ENCODE data around the gene PEX5L.

GRCh38 chr3:179788996-179789395 is 247.7 kb downstream of the PEX5L start:
- TF ChIP-seq EGR1 (IDR thresholded peaks at IDR 0.05; ENCODE audit: low read depth), result no peak
- no peak for TF ChIP-seq JUND (IDR thresholded peaks at IDR 0.05)
- TF ChIP-seq EZH2 (IDR thresholded peaks at IDR 0.05), result no peak
- no peak for TF ChIP-seq REST (IDR thresholded peaks at IDR 0.05; ENCODE audit: low read depth)
- TF ChIP-seq POLR2A (IDR thresholded peaks at IDR 0.05; ENCODE audit: borderline replicate concordance, extremely low read depth, insufficient read depth, insufficient read length), result no peak
- TF ChIP-seq CTCF (IDR thresholded peaks at IDR 0.05 in 2 of 3, conservative IDR thresholded peaks at IDR 0.05 in 1 of 3; ENCODE audit: borderline replicate concordance in 1 of 3, insufficient read depth in 1 of 3, low read depth in 2 of 3, low read length in 2 of 3), result no peak
- no peak for TF ChIP-seq POLR2AphosphoS5 (IDR thresholded peaks at IDR 0.05; ENCODE audit: low read depth, low read length)
- TF ChIP-seq CBX3 (IDR thresholded peaks at IDR 0.05; ENCODE audit: low read depth), result no peak

Data from HCT116 (cell line).